ENCODE measurements around the gene ALOX15B. TPM values are rescaled to one million over a fixed set of nuclear protein-coding genes. Genes with fewer than 3 reads are reported as not detected.

Gene ALOX15B
- total RNA-seq, 1 experiment from 2014 or later, result not detected

GRCh38 chr17:8039611-8040168, 831 bp downstream of the ALOX15B start:
- DNase-seq (ENCODE audit: low spot score), result no peak

- peak; percentile 61 for DNase-seq (ENCODE audit: low spot score)
Observed at GRCh38 chr17:8041249-8041928, 2.5 kb downstream of the ALOX15B start.

GRCh38 chr17:8041979-8042378, 3.1 kb downstream of the ALOX15B start:
- no peak for DNase-seq (ENCODE audit: low spot score)

GRCh38 chr17:8044819-8045810, 6.3 kb downstream of the ALOX15B start:
- no peak for DNase-seq (ENCODE audit: low spot score)

GRCh38 chr17:8046306-8046928, 7.6 kb downstream of the ALOX15B start:
- no peak for DNase-seq (ENCODE audit: low spot score)

GRCh38 chr17:8046929-8047768, 8.3 kb downstream of the ALOX15B start:
- DNase-seq (ENCODE audit: low spot score), result no peak

- no peak for DNase-seq (ENCODE audit: low spot score)
Observed at GRCh38 chr17:8047769-8048110, 8.9 kb downstream of the ALOX15B start.

- no peak for DNase-seq (ENCODE audit: low spot score)
Observed at GRCh38 chr17:8048236-8048635, 9.4 kb downstream of the ALOX15B start.

GRCh38 chr17:8048736-8049135, 9.9 kb downstream of the ALOX15B start:
- no peak for DNase-seq (ENCODE audit: low spot score)

GRCh38 chr17:8051831-8052230, 13.0 kb downstream of the ALOX15B start:
- no peak for DNase-seq (ENCODE audit: low spot score)

- DNase-seq (ENCODE audit: low spot score), result no peak
Observed at GRCh38 chr17:8052256-8053252, 13.7 kb downstream of the ALOX15B start.

GRCh38 chr17:8053600-8053999, 14.7 kb downstream of the ALOX15B start:
- DNase-seq (ENCODE audit: low spot score), result no peak

- DNase-seq (ENCODE audit: low spot score), result no peak
Observed at GRCh38 chr17:8055851-8056231, 17.0 kb downstream of the ALOX15B start.

- peak; percentile 61 for DNase-seq (ENCODE audit: low spot score)
Observed at GRCh38 chr17:8056232-8056975, 17.5 kb downstream of the ALOX15B start.

GRCh38 chr17:8056976-8057625, 18.2 kb downstream of the ALOX15B start:
- peak; percentile 37 for DNase-seq (ENCODE audit: low spot score)

- DNase-seq (ENCODE audit: low spot score), result peak; percentile 77
Observed at GRCh38 chr17:8057691-8058114, 18.8 kb downstream of the ALOX15B start.

- no peak for DNase-seq (ENCODE audit: low spot score)
Observed at GRCh38 chr17:8059131-8059530, 20.3 kb downstream of the ALOX15B start.

- DNase-seq (ENCODE audit: low spot score), result peak; percentile 86
Observed at GRCh38 chr17:8060274-8060673, 21.4 kb downstream of the ALOX15B start.
